DOHH2 (cell line): ENCODE results near the gene LIN28A.

Experiments
- H3F3A ChIP-seq: fragments of 200-600 bp; sonication (generic), shearing (Covaris generic); 2 replicates; pipeline ENCODE4 v1.6.0; 2016; ENCODE audit warnings: antibody characterized with exemption, mild to moderate bottlenecking; ENCODE audit not compliant: control insufficient read depth, insufficient read depth
- H3K27ac ChIP-seq: fragments of 200-600 bp; sonication (generic); 2 replicates; pipeline ENCODE4 v1.5.1; 2014; ENCODE audit warnings: low read depth, mild to moderate bottlenecking, low read length, moderate library complexity
- H3K27me3 ChIP-seq: fragments of 200-600 bp; sonication (generic); 2 replicates; pipeline ENCODE4 v1.6.1; 2014; ENCODE audit warnings: mild to moderate bottlenecking, low read length, mixed read lengths; ENCODE audit not compliant: control insufficient read depth
- H3K36me3 ChIP-seq: fragments of 200-600 bp; sonication (generic); 2 replicates; pipeline ENCODE4 v1.6.1; 2014; ENCODE audit warnings: mild to moderate bottlenecking, low read length, moderate library complexity, mixed read lengths; ENCODE audit not compliant: control insufficient read depth
- H3K4me1 ChIP-seq: fragments of 200-600 bp; sonication (generic); 2 replicates; pipeline ENCODE4 v1.6.1; 2014; ENCODE audit warnings: mild to moderate bottlenecking, low read length, mixed read lengths; ENCODE audit not compliant: control insufficient read depth
- H3K4me2 ChIP-seq: fragments of 200-600 bp; sonication (generic); 2 replicates; pipeline ENCODE4 v1.6.0; 2014; ENCODE audit warnings: mild to moderate bottlenecking, low read length, moderate library complexity
- H3K4me3 ChIP-seq: fragments of 200-600 bp; sonication (generic); 2 replicates; pipeline ENCODE4 v1.5.1; 2014; ENCODE audit warnings: mild to moderate bottlenecking, low read length, mixed read lengths
- H3K79me2 ChIP-seq: fragments of 200-600 bp; sonication (generic); 2 replicates; pipeline ENCODE4 v1.6.1; 2014; ENCODE audit warnings: mild to moderate bottlenecking, low read length, mixed read lengths; ENCODE audit not compliant: control insufficient read depth
- H3K9me2 ChIP-seq: fragments of 200-600 bp; sonication (generic); replicated peaks from 2 replicates; pipeline ENCODE4 v1.6.1; 2014; ENCODE audit warnings: mild to moderate bottlenecking, low read length, mixed read lengths; ENCODE audit not compliant: control insufficient read depth
- H3K9me3 ChIP-seq: fragments of 200-600 bp; sonication (generic); 2 replicates; pipeline ENCODE4 v1.6.1; 2014; ENCODE audit warnings: antibody characterized with exemption, low read length, mixed read lengths; ENCODE audit not compliant: control insufficient read depth, insufficient read depth
- H4K20me1 ChIP-seq: fragments of 200-600 bp; sonication (generic); 2 replicates; pipeline ENCODE4 v1.6.0; 2014; ENCODE audit warnings: low read depth, mild to moderate bottlenecking, antibody characterized with exemption, low read length, moderate library complexity; ENCODE audit not compliant: control insufficient read depth, insufficient read depth
- EZH2phosphoT487 ChIP-seq: fragments of 200-600 bp; sonication (generic); IDR thresholded peaks from 2 replicates; pipeline ENCODE4 v1.6.1; 2017; ENCODE audit warnings: borderline replicate concordance, mild to moderate bottlenecking, antibody characterized with exemption, low read length, moderate library complexity, mixed read lengths
- TF ChIP-seq, protein P1 (sequence below): fragments of 200-600 bp; sonication (generic); IDR thresholded peaks from one replicate; pipeline ENCODE4 v1.5.1; 2014; ENCODE audit warnings: antibody characterized with exemption, mild to moderate bottlenecking, low read depth, low read length; ENCODE audit not compliant: poor library complexity, severe bottlenecking

The LIN28A gene

DNA sequence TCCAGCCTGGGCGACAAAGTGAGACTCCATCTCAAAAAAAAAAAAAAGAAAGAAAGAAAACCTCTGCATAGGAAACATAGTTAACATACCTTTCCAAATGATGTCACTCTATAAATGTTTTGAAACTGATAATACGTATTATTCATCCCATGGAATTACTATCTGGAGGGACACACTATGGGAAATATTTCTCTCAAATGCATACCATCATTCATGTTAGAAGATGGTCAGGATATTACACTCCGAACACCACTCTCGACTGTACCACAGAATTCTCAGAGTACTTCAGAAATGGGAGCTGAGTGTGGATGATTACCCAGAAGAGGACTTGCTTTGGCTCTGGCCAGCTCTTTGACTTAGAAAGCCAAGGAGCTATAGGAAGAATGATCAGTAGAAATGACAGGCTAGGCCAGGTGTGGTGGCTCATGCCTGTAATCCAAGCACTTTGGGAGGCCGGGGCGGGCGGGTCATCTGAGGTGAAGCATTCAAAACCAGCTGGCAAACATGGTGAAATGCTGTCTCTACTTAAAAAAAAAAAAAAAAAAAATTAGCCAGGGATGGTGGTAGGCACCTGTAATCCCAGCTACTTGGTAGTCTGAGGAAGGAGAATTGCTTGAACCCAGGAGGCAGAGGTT, 5.2 kb upstream of the LIN28A start:
- Histone ChIP-seq H3K4me1 (peaks cover 15% of the 10 kb centered on the region), H3K27ac (no peak overlapping the region), H3K79me2 (no peaks in the 10 kb centered on the region), H3K36me3 (no peaks in the 10 kb centered on the region), H3K4me2 (no peak overlapping the region), H3K9me3 (no peaks in the 10 kb centered on the region), H3K4me3 (no peak overlapping the region), H3K27me3 (peaks cover 42% of the 10 kb centered on the region), H3K9me2 (no peaks in the 10 kb centered on the region), H4K20me1 (no peaks in the 10 kb centered on the region), H3F3A (no peaks in the 10 kb centered on the region)
- TF ChIP-seq, protein P1, sequence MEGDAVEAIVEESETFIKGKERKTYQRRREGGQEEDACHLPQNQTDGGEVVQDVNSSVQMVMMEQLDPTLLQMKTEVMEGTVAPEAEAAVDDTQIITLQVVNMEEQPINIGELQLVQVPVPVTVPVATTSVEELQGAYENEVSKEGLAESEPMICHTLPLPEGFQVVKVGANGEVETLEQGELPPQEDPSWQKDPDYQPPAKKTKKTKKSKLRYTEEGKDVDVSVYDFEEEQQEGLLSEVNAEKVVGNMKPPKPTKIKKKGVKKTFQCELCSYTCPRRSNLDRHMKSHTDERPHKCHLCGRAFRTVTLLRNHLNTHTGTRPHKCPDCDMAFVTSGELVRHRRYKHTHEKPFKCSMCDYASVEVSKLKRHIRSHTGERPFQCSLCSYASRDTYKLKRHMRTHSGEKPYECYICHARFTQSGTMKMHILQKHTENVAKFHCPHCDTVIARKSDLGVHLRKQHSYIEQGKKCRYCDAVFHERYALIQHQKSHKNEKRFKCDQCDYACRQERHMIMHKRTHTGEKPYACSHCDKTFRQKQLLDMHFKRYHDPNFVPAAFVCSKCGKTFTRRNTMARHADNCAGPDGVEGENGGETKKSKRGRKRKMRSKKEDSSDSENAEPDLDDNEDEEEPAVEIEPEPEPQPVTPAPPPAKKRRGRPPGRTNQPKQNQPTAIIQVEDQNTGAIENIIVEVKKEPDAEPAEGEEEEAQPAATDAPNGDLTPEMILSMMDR = no peak
- TF ChIP-seq EZH2phosphoT487 = no peak

DNA sequence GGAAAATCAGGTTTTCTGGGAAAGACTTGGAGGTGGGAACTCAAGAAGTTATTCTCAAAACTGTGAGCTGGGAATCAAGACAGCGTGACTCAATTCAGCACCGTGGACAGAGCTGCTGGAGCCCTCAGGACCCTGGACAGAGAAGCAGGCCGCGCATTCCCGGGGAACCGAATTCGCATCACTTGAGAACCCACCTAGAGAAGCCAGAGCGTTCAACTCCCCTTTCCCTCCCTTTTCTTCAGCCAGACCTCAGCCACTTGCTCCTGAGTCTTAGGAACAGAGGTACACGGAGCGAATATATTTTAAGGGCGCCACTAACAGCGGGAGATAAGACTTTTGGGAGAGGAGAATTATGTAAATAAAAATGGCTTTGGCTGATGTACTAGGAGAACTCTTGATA, 2.0 kb upstream of the LIN28A start:
- Histone ChIP-seq H3K27me3 (peaks cover 66% of the 10 kb centered on the region), H3K9me2 (no peaks in the 10 kb centered on the region), H3F3A (no peaks in the 10 kb centered on the region), H3K4me2 (peak overlapping the region; percentile 50), H3K4me1 (peaks cover 15% of the 10 kb centered on the region), H4K20me1 (no peaks in the 10 kb centered on the region), H3K9me3 (no peaks in the 10 kb centered on the region), H3K79me2 (no peaks in the 10 kb centered on the region), H3K27ac (no peak overlapping the region), H3K4me3 (peak overlapping the region; percentile 29; the same call in 1 of the 2 replicates), H3K36me3 (no peaks in the 10 kb centered on the region)
- TF ChIP-seq EZH2phosphoT487 = no peak
- TF ChIP-seq, protein P1 = no peak

DNA sequence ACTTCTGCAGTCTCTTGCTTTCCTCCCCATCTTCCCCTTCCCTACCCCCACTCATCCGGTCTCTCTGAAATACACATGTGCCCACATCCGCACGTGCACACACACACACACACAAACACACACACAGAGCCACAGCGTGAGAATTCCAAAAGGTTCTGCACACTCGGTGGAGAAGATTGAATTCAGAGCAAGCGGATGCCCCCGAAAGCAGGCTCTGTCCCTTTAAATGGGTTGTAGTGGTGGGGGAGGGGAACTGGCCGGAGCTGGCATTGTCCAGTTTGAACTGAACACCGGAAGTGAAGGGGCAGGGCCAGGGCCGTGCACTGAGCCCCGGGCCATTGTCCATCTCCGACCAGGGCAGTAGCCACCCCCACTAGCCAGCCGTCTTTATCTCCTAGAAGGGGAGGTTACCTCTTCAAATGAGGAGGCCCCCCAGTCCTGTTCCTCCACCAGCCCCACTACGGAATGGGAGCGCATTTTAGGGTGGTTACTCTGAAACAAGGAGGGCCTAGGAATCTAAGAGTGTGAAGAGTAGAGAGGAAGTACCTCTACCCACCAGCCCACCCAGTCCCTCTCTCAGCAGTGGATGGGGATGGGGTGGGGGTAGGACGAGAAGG, 1.3 kb upstream of the LIN28A start:
- TF ChIP-seq, protein P1 = no peak
- no peak for TF ChIP-seq EZH2phosphoT487
- Histone ChIP-seq H3K4me1 (peaks cover 15% of the 10 kb centered on the region), H3K4me2 (peak overlapping the region; percentile 50), H3K79me2 (no peaks in the 10 kb centered on the region), H3K4me3 (peak overlapping the region; percentile 29), H3K9me3 (no peaks in the 10 kb centered on the region), H3F3A (no peaks in the 10 kb centered on the region), H3K36me3 (no peaks in the 10 kb centered on the region), H3K27ac (no peak overlapping the region), H4K20me1 (no peaks in the 10 kb centered on the region), H3K9me2 (no peaks in the 10 kb centered on the region), H3K27me3 (peaks cover 66% of the 10 kb centered on the region)
